GM19372 (cell line): ENCODE measurements around the gene OPALIN.
A peak's percentile ranks its signal among the peaks of the same experiment; 100 is the strongest.

Experiments used
- ATAC-seq: cut with Tn5 transposase; IDR thresholded peaks from one replicate; pipeline ENCODE4 v1.9.1; 2021; ENCODE audit warnings: mild to moderate bottlenecking, low read depth, moderate library complexity; ENCODE audit not compliant: unreplicated experiment

OPALIN gene

GRCh38 chr10:96341219-96342182, 17.3 kb downstream of the OPALIN start:
- no peak for ATAC-seq

- ATAC-seq: no peak
Measured at GRCh38 chr10:96339956-96340904, 18.6 kb downstream of the OPALIN start.

- ATAC-seq: no peak
Measured at GRCh38 chr10:96339383-96339782, 19.4 kb downstream of the OPALIN start.

- no peak for ATAC-seq
Measured at GRCh38 chr10:96338279-96338925, 20.4 kb downstream of the OPALIN start.

GRCh38 chr10:96337106-96337505, 21.7 kb downstream of the OPALIN start:
- no peak for ATAC-seq

GRCh38 chr10:96334616-96335526, 23.9 kb downstream of the OPALIN start:
- ATAC-seq: no peak

- no peak for ATAC-seq
Measured at GRCh38 chr10:96333101-96333500, 25.7 kb downstream of the OPALIN start.

GRCh38 chr10:96327462-96327861, 31.3 kb downstream of the OPALIN start:
- ATAC-seq: no peak

DNA sequence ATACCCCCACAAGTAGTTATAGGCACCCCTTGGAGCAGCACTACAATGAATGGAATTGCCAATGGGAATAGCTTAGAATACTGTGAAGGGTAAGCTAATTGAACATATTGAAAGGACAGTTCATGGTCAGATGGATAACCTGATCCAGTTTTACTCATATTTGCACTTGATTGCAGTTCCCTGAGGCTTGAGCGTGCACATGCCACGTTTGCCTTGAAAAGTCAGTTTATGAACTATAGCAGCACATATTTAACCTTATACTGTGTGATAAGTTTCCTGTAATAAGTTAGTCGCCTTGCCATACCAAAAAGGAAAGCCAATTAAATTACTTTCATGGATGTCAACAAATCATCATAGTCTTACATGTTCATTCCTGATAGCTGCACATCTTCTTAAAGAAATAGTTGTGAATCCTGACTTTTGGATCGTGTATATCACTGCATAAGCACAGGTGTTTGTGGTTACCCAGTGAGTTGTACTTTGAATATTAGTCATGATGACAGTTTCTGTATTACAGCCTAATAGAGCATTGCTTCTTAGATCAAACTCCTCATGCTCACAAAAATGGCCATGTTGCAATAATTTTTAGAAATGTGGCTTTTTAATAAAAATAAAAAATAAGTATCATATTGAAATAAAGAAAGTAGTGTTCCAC, 33.0 kb downstream of the OPALIN start:
- ATAC-seq: peak; percentile 85

DNA sequence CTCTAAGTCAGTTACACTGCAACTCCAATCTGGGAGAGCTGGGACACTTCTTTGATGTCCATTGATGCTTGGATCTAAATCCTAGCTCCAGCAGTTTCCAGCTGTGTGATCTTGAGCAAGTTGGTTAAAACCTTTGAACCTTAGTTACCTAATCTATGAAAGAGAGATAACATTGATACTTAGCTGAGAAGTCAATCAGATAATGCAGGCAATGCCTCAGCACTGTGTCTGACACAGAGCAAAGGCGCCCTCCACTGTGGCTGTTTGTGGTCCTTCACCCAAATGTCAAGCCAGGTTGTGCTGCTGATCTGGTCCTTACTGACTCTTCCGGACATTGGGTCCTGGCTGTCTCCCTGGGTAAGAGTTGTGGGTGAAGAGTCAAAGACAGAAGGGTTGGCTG, 34.4 kb downstream of the OPALIN start:
- ATAC-seq: no peak

- no peak for ATAC-seq
Measured at GRCh38 chr10:96322275-96322674, 36.5 kb downstream of the OPALIN start.

GRCh38 chr10:96321822-96322221, 37.0 kb downstream of the OPALIN start:
- ATAC-seq: no peak

DNA sequence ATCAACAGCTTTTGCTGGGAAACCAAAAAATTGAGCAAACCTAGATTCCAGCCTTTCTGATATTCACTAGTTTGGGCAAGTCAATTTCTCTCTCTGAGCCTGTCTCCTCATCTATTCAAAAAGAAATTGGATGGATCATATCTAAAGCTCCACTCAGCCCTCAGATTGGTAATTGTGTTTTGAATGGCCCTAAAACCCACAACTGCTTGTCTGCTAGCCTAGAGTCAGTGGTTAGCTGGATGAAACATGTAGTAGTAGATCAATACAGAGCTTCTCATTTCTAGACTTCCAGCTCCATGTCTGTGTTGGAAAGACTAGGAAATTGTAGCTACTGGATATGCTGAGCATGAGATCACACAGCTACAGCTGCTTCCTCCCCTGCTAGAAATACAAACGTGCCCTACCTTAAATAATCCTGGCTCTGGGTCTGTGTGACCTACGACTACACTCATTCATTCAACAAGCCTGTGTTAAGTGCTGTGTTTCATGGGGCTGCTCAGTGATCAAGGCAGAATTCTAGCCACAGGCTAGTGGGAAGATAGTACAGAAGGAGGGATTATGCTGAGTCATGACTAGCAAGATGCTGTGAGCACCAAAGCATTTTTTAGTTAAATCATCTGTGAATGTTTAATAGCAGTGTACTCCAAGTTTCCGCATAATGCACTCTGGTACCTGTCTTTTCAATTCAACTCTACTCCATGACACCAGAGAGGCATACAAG, 38.9 kb downstream of the OPALIN start:
- no peak for ATAC-seq

DNA sequence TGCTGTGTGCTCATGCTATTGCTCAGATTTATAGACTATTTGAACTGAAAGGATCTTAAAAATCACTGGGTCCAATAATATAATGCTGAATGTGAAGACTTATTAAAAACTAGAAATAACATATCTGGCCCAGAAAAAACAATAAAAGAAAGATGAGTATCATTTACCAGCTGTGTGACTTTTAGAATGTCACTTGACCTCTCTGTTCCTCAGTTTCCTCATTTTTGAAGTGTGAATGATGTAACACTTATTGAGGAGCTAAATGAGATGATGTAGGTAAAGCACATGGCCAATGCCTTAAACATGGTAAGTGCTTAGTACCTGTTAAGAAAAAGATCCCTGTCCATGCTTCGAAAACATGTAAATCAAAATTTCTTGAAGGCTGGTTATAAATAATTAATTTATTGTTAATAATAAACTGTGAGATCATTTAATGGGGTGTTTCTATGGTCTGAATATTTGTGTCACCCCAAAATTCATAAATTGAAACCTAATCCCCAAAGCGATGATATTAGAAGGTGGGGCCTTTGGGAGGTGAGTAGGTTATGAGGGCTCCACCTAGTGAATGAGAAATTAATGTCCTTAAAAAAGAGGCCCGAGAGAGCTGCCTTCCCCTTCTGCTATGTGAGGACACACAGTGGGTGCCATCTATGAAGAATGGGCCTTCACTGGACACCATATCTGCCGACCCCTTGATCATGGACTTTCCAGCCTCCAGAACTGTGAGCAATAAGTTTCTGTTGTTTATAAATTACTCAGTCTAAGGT, 41.6 kb downstream of the OPALIN start:
- ATAC-seq: no peak

DNA sequence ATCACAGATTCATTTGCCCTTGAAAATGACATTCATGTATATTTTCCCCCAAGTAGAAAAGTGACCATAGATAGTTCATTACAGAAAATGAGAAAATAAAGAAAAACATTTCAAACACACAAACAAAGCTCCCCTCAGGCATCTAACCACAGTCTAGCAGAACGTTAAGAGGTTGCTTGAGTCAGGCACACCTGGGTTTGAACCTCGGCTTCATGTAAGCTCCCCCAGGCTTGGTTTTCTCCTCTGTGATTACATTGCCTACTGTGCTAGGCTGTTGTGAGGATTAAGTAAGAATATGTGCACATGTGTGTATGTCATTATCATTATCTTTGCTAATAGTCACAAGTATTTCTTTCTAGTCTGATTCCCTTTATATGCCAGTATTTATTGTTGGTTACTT, 45.5 kb downstream of the OPALIN start:
- ATAC-seq: no peak

- no peak for ATAC-seq
Measured at GRCh38 chr10:96311180-96311715, 47.6 kb downstream of the OPALIN start.

- no peak for ATAC-seq
Measured at GRCh38 chr10:96310321-96310669, 48.5 kb downstream of the OPALIN start.
